Glomerular endothelial cell (primary cell): ENCODE measurements around the gene PARVB. TPM values are rescaled to one million over a fixed set of nuclear protein-coding genes. Genes with fewer than 3 reads are reported as not detected.

Source experiments
- DNase-seq: peaks from one replicate; pipeline ENCODE4 v3.0.0-alpha.2; 2011; ENCODE audit warnings: low read depth, low spot score; ENCODE audit errors: extremely low read depth
- total RNA-seq: library from RNA; depleted of rRNA; stranded (reverse); fragments of >200 nt; gene quantifications from 2 replicates; pipeline ENCODE4 v1.2.3, GENCODE V29; 2015

The PARVB gene
- total RNA-seq, 1 donor from 2014 or later, result 118 TPM

- no peak for DNase-seq
These were observed 60.1 kb downstream of the PARVB start for GRCh38 chr22:44084044-44084772.

GRCh38 chr22:44085743-44086270 is 61.7 kb downstream of the PARVB start:
- peak; percentile 52 for DNase-seq

- DNase-seq, result no peak
These were observed 62.4 kb downstream of the PARVB start for GRCh38 chr22:44086271-44087088.

GRCh38 chr22:44087089-44087430 is 63.0 kb downstream of the PARVB start:
- no peak for DNase-seq

- no peak for DNase-seq
These were observed 65.0 kb downstream of the PARVB start for GRCh38 chr22:44088976-44089570.

GRCh38 chr22:44089717-44090570 is 65.8 kb downstream of the PARVB start:
- no peak for DNase-seq

- DNase-seq, result no peak
These were observed 66.4 kb downstream of the PARVB start for GRCh38 chr22:44090571-44090905.

GRCh38 chr22:44091021-44091721 is 67.1 kb downstream of the PARVB start:
- DNase-seq, result no peak

- DNase-seq, result no peak
These were observed 67.6 kb downstream of the PARVB start for GRCh38 chr22:44091751-44092150.

GRCh38 chr22:44092636-44093220 is 68.6 kb downstream of the PARVB start:
- DNase-seq, result no peak

GRCh38 chr22:44093791-44094190 is 69.7 kb downstream of the PARVB start:
- DNase-seq, result no peak

GRCh38 chr22:44094751-44095302 is 70.7 kb downstream of the PARVB start:
- no peak for DNase-seq

- no peak for DNase-seq
These were observed 72.6 kb downstream of the PARVB start for GRCh38 chr22:44096736-44097135.

- no peak for DNase-seq
These were observed 73.3 kb downstream of the PARVB start for GRCh38 chr22:44097263-44098020.

- no peak for DNase-seq
These were observed 74.1 kb downstream of the PARVB start for GRCh38 chr22:44098021-44098739.

- no peak for DNase-seq
These were observed 74.9 kb downstream of the PARVB start for GRCh38 chr22:44098966-44099530.

- no peak for DNase-seq
These were observed 75.6 kb downstream of the PARVB start for GRCh38 chr22:44099696-44100095.

- DNase-seq, result no peak
These were observed 76.3 kb downstream of the PARVB start for GRCh38 chr22:44100411-44100810.
